ENCODE data around the gene TOGARAM1. TPM values are rescaled to one million over a fixed set of nuclear protein-coding genes. Genes with fewer than 3 reads are reported as not detected.

Gene TOGARAM1
- total and polyA plus RNA-seq, 9 of the 15 experiments (the other 6 are each of a cell fraction or from before 2014, with no cell fraction given): 1.3 to 6.4 (median 3.7) TPM

DNA sequence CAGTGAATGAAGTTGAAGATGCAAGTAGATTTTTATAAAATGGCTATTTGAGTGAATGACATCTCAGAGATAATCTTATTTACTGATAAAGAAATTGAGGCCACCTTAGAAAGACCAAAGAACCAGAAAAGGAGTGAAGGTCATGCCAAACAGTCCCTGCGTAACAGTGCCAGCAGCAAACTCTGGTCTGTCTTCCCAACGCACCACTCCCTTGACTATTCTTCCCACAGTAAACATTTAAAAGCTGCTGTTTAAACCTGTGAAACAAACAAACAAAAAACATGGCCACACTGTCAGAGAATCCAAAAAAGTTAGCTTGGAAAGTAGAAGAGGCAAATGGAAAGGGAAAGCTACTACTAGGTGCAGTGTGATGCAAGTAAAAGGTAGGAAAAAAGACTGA, 120.4 kb downstream of the TOGARAM1 start (continued):
- TF ChIP-seq ZNF318 (IDR thresholded peaks at IDR 0.05; ENCODE audit: borderline replicate concordance in 1 of 2, low read depth in 1 of 2) (no peak), RCOR1 (IDR thresholded peaks at IDR 0.05; ENCODE audit: borderline replicate concordance in 1 of 2, low read depth in 2 of 2, low read length in 2 of 2) (no peak), SMARCE1 (IDR thresholded peaks at IDR 0.05) (no peak), BCL6 (CRISPR knock-in tag; IDR thresholded peaks at IDR 0.05) (no peak), ZNF408 (CRISPR knock-in tag; IDR thresholded peaks at IDR 0.05; ENCODE audit: low read depth) (no peak), ZNF551 (CRISPR knock-in tag; IDR thresholded peaks at IDR 0.05) (no peak)
- TF ChIP-seq, protein P1, sequence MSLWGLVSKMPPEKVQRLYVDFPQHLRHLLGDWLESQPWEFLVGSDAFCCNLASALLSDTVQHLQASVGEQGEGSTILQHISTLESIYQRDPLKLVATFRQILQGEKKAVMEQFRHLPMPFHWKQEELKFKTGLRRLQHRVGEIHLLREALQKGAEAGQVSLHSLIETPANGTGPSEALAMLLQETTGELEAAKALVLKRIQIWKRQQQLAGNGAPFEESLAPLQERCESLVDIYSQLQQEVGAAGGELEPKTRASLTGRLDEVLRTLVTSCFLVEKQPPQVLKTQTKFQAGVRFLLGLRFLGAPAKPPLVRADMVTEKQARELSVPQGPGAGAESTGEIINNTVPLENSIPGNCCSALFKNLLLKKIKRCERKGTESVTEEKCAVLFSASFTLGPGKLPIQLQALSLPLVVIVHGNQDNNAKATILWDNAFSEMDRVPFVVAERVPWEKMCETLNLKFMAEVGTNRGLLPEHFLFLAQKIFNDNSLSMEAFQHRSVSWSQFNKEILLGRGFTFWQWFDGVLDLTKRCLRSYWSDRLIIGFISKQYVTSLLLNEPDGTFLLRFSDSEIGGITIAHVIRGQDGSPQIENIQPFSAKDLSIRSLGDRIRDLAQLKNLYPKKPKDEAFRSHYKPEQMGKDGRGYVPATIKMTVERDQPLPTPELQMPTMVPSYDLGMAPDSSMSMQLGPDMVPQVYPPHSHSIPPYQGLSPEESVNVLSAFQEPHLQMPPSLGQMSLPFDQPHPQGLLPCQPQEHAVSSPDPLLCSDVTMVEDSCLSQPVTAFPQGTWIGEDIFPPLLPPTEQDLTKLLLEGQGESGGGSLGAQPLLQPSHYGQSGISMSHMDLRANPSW (CRISPR knock-in tag; IDR thresholded peaks at IDR 0.05): no peak
- TF ChIP-seq, protein P2, sequence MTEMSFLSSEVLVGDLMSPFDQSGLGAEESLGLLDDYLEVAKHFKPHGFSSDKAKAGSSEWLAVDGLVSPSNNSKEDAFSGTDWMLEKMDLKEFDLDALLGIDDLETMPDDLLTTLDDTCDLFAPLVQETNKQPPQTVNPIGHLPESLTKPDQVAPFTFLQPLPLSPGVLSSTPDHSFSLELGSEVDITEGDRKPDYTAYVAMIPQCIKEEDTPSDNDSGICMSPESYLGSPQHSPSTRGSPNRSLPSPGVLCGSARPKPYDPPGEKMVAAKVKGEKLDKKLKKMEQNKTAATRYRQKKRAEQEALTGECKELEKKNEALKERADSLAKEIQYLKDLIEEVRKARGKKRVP (CRISPR knock-in tag; IDR thresholded peaks at IDR 0.05): no peak
